B cell (primary cell): ENCODE results near the gene WDR83. TPM values are rescaled to one million over a fixed set of nuclear protein-coding genes. Genes with fewer than 3 reads are reported as not detected.

ENCODE experiments used
- ATAC-seq: fragments of 200-7000 bp; cut with Tn5 transposase; one replicate; pipeline ENCODE4 v1.10.0; 2021; ENCODE audit warnings: low read depth, mild to moderate bottlenecking, moderate number of reproducible peaks, moderate library complexity
- CTCF ChIA-PET: fragments of 350-600 bp; sonication (Branson Sonifier 250); formaldehyde crosslinking; loops from one replicate; lab custom pipeline; 2021; ENCODE audit warnings: antibody characterized with exemption, inconsistent platforms; lab: Charles Lee
- POLR2A ChIA-PET: fragments of 350-600 bp; sonication (Branson Sonifier 250); formaldehyde crosslinking; loops from one replicate; lab custom pipeline; 2021; ENCODE audit warnings: antibody characterized with exemption; lab: Charles Lee
- DNase-seq: peaks from one replicate; pipeline ENCODE4 v3.0.0; 2013
- H2AFZ ChIP-seq: 2 replicates; pipeline ENCODE4 v1.6.1; 2012; ENCODE audit warnings: mild to moderate bottlenecking, low read depth, low read length; ENCODE audit not compliant: insufficient read depth, poor library complexity, severe bottlenecking
- H3K27ac ChIP-seq, 2 donors: 1 replicate in 1 of 2; 2 replicates in 1 of 2; pipeline ENCODE4 v1.5.1; 2012 to 2013; ENCODE audit warnings: low read length in 2 of 2, mild to moderate bottlenecking in 2 of 2, moderate library complexity in 1 of 2
- H3K27me3 ChIP-seq, 4 experiments: fragments of 200-600 bp in 1 of 4; sonication (generic) in 1 of 4; replicated peaks in 1 of 4; 1 replicate in 2 of 4; 2 replicates in 2 of 4; pipeline versions ENCODE4 v1.6.1 to v1.7.0; 2013 to 2016; ENCODE audit warnings: low read length in 3 of 4, mild to moderate bottlenecking in 2 of 4, mixed read lengths in 1 of 4, moderate library complexity in 1 of 4; ENCODE audit not compliant: insufficient read depth in 4 of 4, control insufficient read depth in 3 of 4; ENCODE audit errors: control extremely low read depth in 1 of 4
- H3K36me3 ChIP-seq, 2 experiments: replicated peaks in 1 of 2; 1 replicate in 1 of 2; 2 replicates in 1 of 2; pipeline versions ENCODE4 v1.6.1 to v1.7.1; 2013; ENCODE audit warnings: low read length in 1 of 2; ENCODE audit not compliant: insufficient read depth in 2 of 2, control insufficient read depth in 1 of 2; ENCODE audit errors: control extremely low read depth in 1 of 2, extremely low read depth in 1 of 2
- H3K4me1 ChIP-seq, 2 donors: fragments of 200-600 bp in 1 of 2; sonication (generic) in 1 of 2; 1 replicate in 1 of 2; 2 replicates in 1 of 2; pipeline versions ENCODE4 v1.5.1 to v1.6.1; 2013 to 2017; ENCODE audit warnings: low read length in 2 of 2; ENCODE audit not compliant: control insufficient read depth in 2 of 2, insufficient read depth in 2 of 2
- H3K4me2 ChIP-seq: replicated peaks from 2 replicates; pipeline ENCODE3; 2012; ENCODE audit warnings: mild to moderate bottlenecking, low read depth, low read length; ENCODE audit not compliant: poor library complexity, severe bottlenecking
- H3K4me3 ChIP-seq, 5 experiments: fragments of 200-600 bp in 1 of 5; sonication (generic) in 1 of 5; 1 replicate in 3 of 5; 2 replicates in 2 of 5; pipeline versions ENCODE4 v1.5.1 to v1.7.0; 2011 to 2016; ENCODE audit warnings: low read length in 4 of 5, mild to moderate bottlenecking in 4 of 5, low read depth in 2 of 5, control low read depth in 1 of 5, moderate library complexity in 1 of 5; ENCODE audit not compliant: insufficient read depth in 1 of 5; ENCODE audit errors: control extremely low read depth in 1 of 5, extremely low read depth in 1 of 5
- H3K79me2 ChIP-seq: fragments of 200-600 bp; sonication (generic); one replicate; pipeline ENCODE4 v1.6.0; 2016; ENCODE audit warnings: low read length; ENCODE audit not compliant: control insufficient read depth, insufficient read depth
- H3K9ac ChIP-seq: fragments of 200-600 bp; sonication (generic); 2 replicates; pipeline ENCODE4 v1.6.1; 2017; ENCODE audit warnings: mild to moderate bottlenecking, low read length, moderate library complexity
- H3K9me3 ChIP-seq, 3 donors: one replicate each; pipeline versions ENCODE4 v1.6.1 to v1.7.1; 2013; ENCODE audit warnings: low read length in 2 of 3; ENCODE audit not compliant: control insufficient read depth in 2 of 3, insufficient read depth in 1 of 3; ENCODE audit errors: control extremely low read depth in 1 of 3
- H4K20me1 ChIP-seq: 2 replicates; pipeline ENCODE4 v1.6.0; 2012; ENCODE audit warnings: mild to moderate bottlenecking, low read length; ENCODE audit not compliant: insufficient read depth, control insufficient read depth, poor library complexity, severe bottlenecking
- H3K27ac Mint-ChIP-seq: one replicate; pipeline ENCODE4 v1.8.0; 2021; ENCODE audit warnings: mixed read lengths
- H3K27me3 Mint-ChIP-seq: one replicate; pipeline ENCODE4 v1.8.0; 2021; ENCODE audit warnings: mixed read lengths
- H3K4me1 Mint-ChIP-seq: one replicate; pipeline ENCODE4 v1.8.0; 2021; ENCODE audit warnings: mixed read lengths
- H3K4me3 Mint-ChIP-seq: one replicate; pipeline ENCODE4 v1.8.0; 2021; ENCODE audit warnings: mixed read lengths
- H3K9me3 Mint-ChIP-seq: one replicate; pipeline ENCODE4 v1.8.0; 2022; ENCODE audit warnings: mixed read lengths; ENCODE audit not compliant: insufficient read depth
- EZH2 ChIP-seq: IDR thresholded peaks from 2 replicates; pipeline ENCODE4 v1.6.1; 2012; ENCODE audit warnings: borderline replicate concordance, low read depth, mild to moderate bottlenecking, moderate library complexity, low read length; ENCODE audit not compliant: insufficient read depth, poor library complexity, severe bottlenecking
- WGBS: methylation state at CpG from one replicate; pipeline ENCODE4 v1.1.5; 2013; ENCODE audit warnings: missing lambda C conversion rate; ENCODE audit not compliant: insufficient coverage; 5-methylcytosine and 5-hydroxymethylcytosine counted together
- intact Hi-C: fragments of 100-400 bp; cut with micrococcal nuclease; formaldehyde crosslinking; loops from one replicate; pipeline ENCODE4 v1.10.0; 2022
- polyA plus RNA-seq: library from polyadenylated mRNA; depleted of rRNA; stranded (reverse); fragments of >200 nt; gene quantifications from 2 replicates; pipeline ENCODE4 v1.2.3, GENCODE V29; 2012
- total RNA-seq, 2 donors: library from RNA; stranded (reverse); fragments of 120-200 nt in 1 of 2; gene quantifications; 1 replicate in 1 of 2; 2 replicates in 1 of 2; pipeline versions ENCODE4 v1.2.3 to v1.2.4, GENCODE V29; 2013 to 2022
- TF ChIP-seq, protein P1 (sequence below): fragments of 200-600 bp; IDR thresholded peaks from one replicate; pipeline ENCODE4 v1.8.0; 2022; ENCODE audit warnings: antibody characterized with exemption, mild to moderate bottlenecking

The WDR83 gene
- total and polyA plus RNA-seq, 2 donors (not counting 1 experiment from before 2014, with no cell fraction given) = 16.3 to 24.6 TPM

DNA sequence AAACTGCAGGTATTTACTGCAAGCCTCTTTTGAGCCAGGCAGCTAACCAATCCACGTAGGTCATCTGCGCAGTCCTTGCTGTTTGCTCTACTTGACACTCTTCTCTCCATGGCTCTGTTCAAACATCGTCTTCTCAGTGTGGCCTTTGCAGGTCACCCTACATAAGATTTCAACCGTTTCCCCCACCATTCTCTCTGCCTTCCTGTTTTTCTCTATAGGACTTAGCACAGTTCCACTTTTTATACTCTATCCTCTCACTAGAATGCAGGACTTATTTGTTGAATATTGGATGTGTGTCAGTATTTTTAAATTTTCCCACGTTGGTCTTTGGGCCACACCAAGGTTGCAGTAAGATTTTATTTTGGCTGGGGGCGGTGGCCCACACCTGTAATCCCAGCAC lies 31.5 kb downstream of the WDR83 start:
- no peaks in the 10 kb centered on the region for H3K9me3 Mint-ChIP-seq
- H3K79me2 ChIP-seq = peaks cover 3% of the 10 kb centered on the region
- H3K27ac ChIP-seq = peak overlapping the region in 1 of 2 donors; percentile 26
- H3K27ac Mint-ChIP-seq = peak overlapping the region; percentile 81
- H3K4me2 ChIP-seq = no peak overlapping the region
- no peak overlapping the region for H2AFZ ChIP-seq
- H4K20me1 ChIP-seq = no peaks in the 10 kb centered on the region
- TF ChIP-seq, protein P1, sequence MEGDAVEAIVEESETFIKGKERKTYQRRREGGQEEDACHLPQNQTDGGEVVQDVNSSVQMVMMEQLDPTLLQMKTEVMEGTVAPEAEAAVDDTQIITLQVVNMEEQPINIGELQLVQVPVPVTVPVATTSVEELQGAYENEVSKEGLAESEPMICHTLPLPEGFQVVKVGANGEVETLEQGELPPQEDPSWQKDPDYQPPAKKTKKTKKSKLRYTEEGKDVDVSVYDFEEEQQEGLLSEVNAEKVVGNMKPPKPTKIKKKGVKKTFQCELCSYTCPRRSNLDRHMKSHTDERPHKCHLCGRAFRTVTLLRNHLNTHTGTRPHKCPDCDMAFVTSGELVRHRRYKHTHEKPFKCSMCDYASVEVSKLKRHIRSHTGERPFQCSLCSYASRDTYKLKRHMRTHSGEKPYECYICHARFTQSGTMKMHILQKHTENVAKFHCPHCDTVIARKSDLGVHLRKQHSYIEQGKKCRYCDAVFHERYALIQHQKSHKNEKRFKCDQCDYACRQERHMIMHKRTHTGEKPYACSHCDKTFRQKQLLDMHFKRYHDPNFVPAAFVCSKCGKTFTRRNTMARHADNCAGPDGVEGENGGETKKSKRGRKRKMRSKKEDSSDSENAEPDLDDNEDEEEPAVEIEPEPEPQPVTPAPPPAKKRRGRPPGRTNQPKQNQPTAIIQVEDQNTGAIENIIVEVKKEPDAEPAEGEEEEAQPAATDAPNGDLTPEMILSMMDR = no peak
- no peak for TF ChIP-seq EZH2
- DNase-seq (no peak), ATAC-seq (no peak)
- H3K27me3 Mint-ChIP-seq = no peaks in the 10 kb centered on the region
- H3K9me3 ChIP-seq = no peaks in the 10 kb centered on the region
- H3K4me3 Mint-ChIP-seq = peak overlapping the region; percentile 86
- peaks cover 10% of the 10 kb centered on the region for H3K4me1 Mint-ChIP-seq
- H3K9ac ChIP-seq = no peak overlapping the region
- ChIA-PET POLR2A (no interaction called here), CTCF (interaction anchor here (1.1 kb wide), 1 partner anchor 148 kb away, joined by 3 read pairs; no protein-coding TSS in a partner anchor)
- H3K4me1 ChIP-seq = peaks cover 13 to 17% of the 10 kb centered on the region in 2 donors
- H3K36me3 ChIP-seq = peaks cover 2 to 22% of the 10 kb centered on the region in 2 experiments
- H3K4me3 ChIP-seq = no peak overlapping the region
- intact Hi-C loops = no loop called here
- 83% methylated on average over 5 of the region's 6 CpGs for WGBS
- H3K27me3 ChIP-seq = no peaks in the 10 kb centered on the region

- H3K27ac Mint-ChIP-seq = no peak overlapping the region
- TF ChIP-seq, protein P1 = no peak
- TF ChIP-seq EZH2 = no peak
These were observed 35.1 kb downstream of the WDR83 start for GRCh38 chr19:12701596-12702282.

More at GRCh38 chr19:12701596-12702282, 35.1 kb downstream of the WDR83 start:
- ATAC-seq (no peak), DNase-seq (no peak)
- Mint-ChIP-seq H3K9me3 (no peaks in the 10 kb centered on the region), H3K4me1 (peaks cover 4% of the 10 kb centered on the region), H3K27me3 (no peaks in the 10 kb centered on the region), H3K4me3 (no peak overlapping the region)
- Histone ChIP-seq H3K79me2 (peaks cover 3% of the 10 kb centered on the region), H3K4me2 (no peak overlapping the region), H2AFZ (no peak overlapping the region), H3K9me3 (no peaks in the 10 kb centered on the region), H3K4me1 (peaks cover 6 to 7% of the 10 kb centered on the region in 2 donors), H3K9ac (no peak overlapping the region), H3K27ac (no peak overlapping the region), H4K20me1 (no peaks in the 10 kb centered on the region), H3K36me3 (peaks cover 8 to 49% of the 10 kb centered on the region in 2 experiments), H3K4me3 (no peak overlapping the region), H3K27me3 (no peaks in the 10 kb centered on the region)
- intact Hi-C loops = no loop called here
- CTCF ChIA-PET = no interaction called here
- WGBS = 96% methylated on average over 33 of the region's 33 CpGs
- POLR2A ChIA-PET = no interaction called here
